H9 (cell line): ENCODE measurements around the gene MST1. TPM values are rescaled to one million over a fixed set of nuclear protein-coding genes. Genes with fewer than 3 reads are reported as not detected.

Experiments used
- DNase-seq: peaks from one replicate; pipeline ENCODE4 v3.0.0-alpha.2; 2017
- H2AFZ ChIP-seq: one replicate; pipeline ENCODE4 v1.6.1; 2013; ENCODE audit warnings: mild to moderate bottlenecking, low read length, control low read depth, moderate library complexity
- H2AK5ac ChIP-seq: 2 replicates; pipeline ENCODE4 v1.6.1; 2013; ENCODE audit warnings: low read length, control low read depth, mixed read lengths; ENCODE audit not compliant: insufficient read length
- H2BK120ac ChIP-seq: one replicate; pipeline ENCODE4 v1.6.1; 2013; ENCODE audit warnings: low read depth, mild to moderate bottlenecking, low read length, control low read depth, inconsistent platforms; ENCODE audit not compliant: poor library complexity, severe bottlenecking
- H2BK12ac ChIP-seq: 2 replicates; pipeline ENCODE4 v1.6.1; 2013; ENCODE audit warnings: low read length, control low read depth, mixed read lengths, low read depth; ENCODE audit not compliant: insufficient read length
- H2BK15ac ChIP-seq: 2 replicates; pipeline ENCODE4 v1.6.1; 2013; ENCODE audit warnings: low read depth, low read length, control low read depth
- H2BK20ac ChIP-seq: one replicate; pipeline ENCODE4 v1.6.1; 2013; ENCODE audit warnings: low read depth, mild to moderate bottlenecking, low read length, control low read depth, inconsistent platforms; ENCODE audit not compliant: poor library complexity, severe bottlenecking
- H2BK5ac ChIP-seq: 2 replicates; pipeline ENCODE4 v1.6.1; 2013; ENCODE audit warnings: low read length, control low read depth, mixed read lengths; ENCODE audit not compliant: insufficient read length
- H3K14ac ChIP-seq: 2 replicates; pipeline ENCODE4 v1.6.1; 2013; ENCODE audit warnings: low read length, control low read depth; ENCODE audit not compliant: insufficient read depth
- H3K18ac ChIP-seq: 2 replicates; pipeline ENCODE4 v1.6.1; 2013; ENCODE audit warnings: low read depth, mild to moderate bottlenecking, mixed read lengths, low read length, control low read depth; ENCODE audit not compliant: insufficient read length
- H3K23ac ChIP-seq: 2 replicates; pipeline ENCODE4 v1.6.1; 2013; ENCODE audit warnings: low read length, control low read depth, mixed read lengths, low read depth; ENCODE audit not compliant: insufficient read length
- H3K23me2 ChIP-seq: 2 replicates; pipeline ENCODE4 v1.6.1; 2013; ENCODE audit warnings: low read depth, mild to moderate bottlenecking, mixed read lengths, low read length, control low read depth; ENCODE audit not compliant: insufficient read length, poor library complexity, severe bottlenecking
- H3K27ac ChIP-seq: 2 replicates; pipeline ENCODE4 v1.5.1; 2013; ENCODE audit warnings: low read length, control low read depth, mixed read lengths, low read depth; ENCODE audit not compliant: insufficient read length
- H3K27me3 ChIP-seq: 2 replicates; pipeline ENCODE4 v1.6.1; 2013; ENCODE audit warnings: low read length, control low read depth, inconsistent platforms; ENCODE audit not compliant: insufficient read depth
- H3K4ac ChIP-seq: 2 replicates; pipeline ENCODE4 v1.6.1; 2013; ENCODE audit warnings: low read depth, mild to moderate bottlenecking, control low read depth, inconsistent platforms, low read length, moderate library complexity
- H3K4me1 ChIP-seq: 2 replicates; pipeline ENCODE4 v1.6.1; 2013; ENCODE audit warnings: low read length, control low read depth, inconsistent platforms; ENCODE audit not compliant: insufficient read depth
- H3K4me2 ChIP-seq: 2 replicates; pipeline ENCODE4 v1.6.1; 2013; ENCODE audit warnings: low read length, control low read depth, mixed read lengths; ENCODE audit not compliant: insufficient read length, insufficient read depth
- H3K56ac ChIP-seq: 2 replicates; pipeline ENCODE4 v1.6.1; 2013; ENCODE audit warnings: low read depth, mild to moderate bottlenecking, mixed read lengths, low read length, control low read depth; ENCODE audit not compliant: insufficient read length
- H3K79me1 ChIP-seq: 2 replicates; pipeline ENCODE4 v1.6.1; 2013; ENCODE audit warnings: low read depth, mild to moderate bottlenecking, moderate library complexity, low read length, control low read depth, inconsistent platforms; ENCODE audit not compliant: insufficient read depth, poor library complexity, severe bottlenecking
- H3K79me2 ChIP-seq: 2 replicates; pipeline ENCODE4 v1.6.1; 2013; ENCODE audit warnings: low read length, control low read depth, inconsistent platforms; ENCODE audit not compliant: insufficient read depth
- H3K9ac ChIP-seq: 2 replicates; pipeline ENCODE4 v1.6.1; 2013; ENCODE audit warnings: low read length, control low read depth, mixed read lengths; ENCODE audit not compliant: insufficient read length; ENCODE audit errors: extremely low read depth
- H3K9me3 ChIP-seq: one replicate; pipeline ENCODE4 v1.6.1; 2013; ENCODE audit warnings: low read depth, low read length, inconsistent platforms; ENCODE audit not compliant: control insufficient read depth
- H3T11ph ChIP-seq: one replicate; pipeline ENCODE4 v1.6.1; 2013; ENCODE audit warnings: mild to moderate bottlenecking, low read length, control low read depth, inconsistent platforms
- H4K20me1 ChIP-seq: one replicate; pipeline ENCODE4 v1.6.1; 2013; ENCODE audit not compliant: control insufficient read depth, insufficient read length, insufficient read depth
- H4K5ac ChIP-seq: 2 replicates; pipeline ENCODE4 v1.6.1; 2013; ENCODE audit warnings: low read depth, mild to moderate bottlenecking, mixed read lengths, low read length, control low read depth; ENCODE audit not compliant: insufficient read length
- H4K8ac ChIP-seq: replicated peaks from 2 replicates; pipeline ENCODE4 v1.6.1; 2013; ENCODE audit warnings: low read length, control low read depth, mixed read lengths, low read depth; ENCODE audit not compliant: insufficient read length
- H4K91ac ChIP-seq: 2 replicates; pipeline ENCODE4 v1.6.1; 2013; ENCODE audit warnings: low read depth, mild to moderate bottlenecking, moderate library complexity, mixed read lengths, low read length, control low read depth; ENCODE audit not compliant: insufficient read length
- H3K27ac Mint-ChIP-seq, 3 experiments: 2 replicates in 2 of 3; 3 replicates in 1 of 3; pipeline ENCODE4 v1.8.0; 2020 to 2021; ENCODE audit warnings: mixed read lengths in 3 of 3, mild to moderate bottlenecking in 1 of 3, moderate library complexity in 1 of 3
- H3K27me3 Mint-ChIP-seq: 2 replicates; pipeline ENCODE4 v1.8.0; 2021; ENCODE audit warnings: low read depth, mild to moderate bottlenecking, moderate library complexity, mixed read lengths
- H3K36me3 Mint-ChIP-seq, 3 experiments: 2 replicates in 2 of 3; 3 replicates in 1 of 3; pipeline ENCODE4 v1.8.0; 2020 to 2021; ENCODE audit warnings: low read depth in 3 of 3, mixed read lengths in 3 of 3; ENCODE audit not compliant: insufficient read depth in 1 of 3
- H3K4me1 Mint-ChIP-seq, 2 experiments: 2 replicates each; pipeline ENCODE4 v1.8.0; 2020; ENCODE audit warnings: mixed read lengths in 2 of 2
- H3K4me3 Mint-ChIP-seq, 2 experiments: 2 replicates in 1 of 2; 3 replicates in 1 of 2; pipeline ENCODE4 v1.8.0; 2020 to 2021; ENCODE audit warnings: mild to moderate bottlenecking in 2 of 2, mixed read lengths in 2 of 2, moderate library complexity in 1 of 2
- H3K9me3 Mint-ChIP-seq, 2 experiments: 2 replicates in 1 of 2; 3 replicates in 1 of 2; pipeline ENCODE4 v1.8.0; 2020; ENCODE audit warnings: mild to moderate bottlenecking in 2 of 2, mixed read lengths in 2 of 2, moderate library complexity in 1 of 2
- CTCF ChIP-seq: fragments of 200-600 bp; sonication (generic); conservative IDR thresholded peaks from 3 replicates; pipeline ENCODE4 v1.8.0; 2021; ENCODE audit warnings: antibody characterized with exemption, mild to moderate bottlenecking
- WGBS: extraction: QIAGEN DNeasy Blood & Tissue Kit; methylation state at CpG from one replicate; pipeline ENCODE4 v1.1.7; 2013; ENCODE audit warnings: missing lambda C conversion rate, low lambda C conversion rate, mixed read lengths; ENCODE audit not compliant: insufficient read length; ENCODE audit errors: extremely low coverage; 5-methylcytosine and 5-hydroxymethylcytosine counted together
- long read RNA-seq: library from polyadenylated mRNA; unstranded; transcript quantifications from one replicate; pipeline ENCODE4 v2.0.0, GENCODE V29; 2020
- total RNA-seq: library from RNA; stranded (reverse); gene quantifications from 2 replicates; pipeline ENCODE4 v1.2.1, GENCODE V29; 2021

The MST1 gene
- total RNA-seq: 8.9 and 9.3 TPM in 2 replicates
- long read RNA-seq, partial matches to known transcripts: 2 of 9 reads
- long read RNA-seq, other reads (novel, unspliced or antisense): 7 of 9 reads

- H3K79me2 ChIP-seq: no peaks in the 10 kb centered on the region
- H4K91ac ChIP-seq: no peak within 1 kb of the TSS
- no peak within 1 kb of the TSS for H3K23ac ChIP-seq
- H3K4me2 ChIP-seq: peak within 1 kb of the TSS; percentile 74
- H4K5ac ChIP-seq: no peak within 1 kb of the TSS
- no peak within 1 kb of the TSS for H3K4ac ChIP-seq
- H2AK5ac ChIP-seq: no peak within 1 kb of the TSS
- DNase-seq: peak; percentile 94
- H2BK120ac ChIP-seq: no peak within 1 kb of the TSS
- peak within 1 kb of the TSS; percentile 65; the same call in 1 of the 2 replicates for H3K14ac ChIP-seq
- H3K9me3 Mint-ChIP-seq: no peaks in the 10 kb centered on the region
- H3K27ac Mint-ChIP-seq: peak within 1 kb of the TSS; percentile 93 to 99 (median 95)
- peaks cover 5% of the 10 kb centered on the region; the same call in 1 of the 2 replicates for H3K27me3 Mint-ChIP-seq
- no peak within 1 kb of the TSS for H2AFZ ChIP-seq
- no peaks in the 10 kb centered on the region for H3K79me1 ChIP-seq
- no peak within 1 kb of the TSS for H2BK15ac ChIP-seq
- H3K36me3 Mint-ChIP-seq: peaks cover 2 to 13% (median 10%) of the 10 kb centered on the region in 3 experiments; a peak in 6 of 7 replicates
- H2BK20ac ChIP-seq: no peak within 1 kb of the TSS
- no peak within 1 kb of the TSS for H3T11ph ChIP-seq
- H3K9me3 ChIP-seq: no peaks in the 10 kb centered on the region
- no peak within 1 kb of the TSS for H3K18ac ChIP-seq
- H3K4me3 Mint-ChIP-seq: peak within 1 kb of the TSS; percentile 90 to 99
- peaks cover 20 to 30% of the 10 kb centered on the region in 2 experiments for H3K4me1 Mint-ChIP-seq
- no peaks in the 10 kb centered on the region for H3K27me3 ChIP-seq
- H4K8ac ChIP-seq: no peak within 1 kb of the TSS
- no peak within 1 kb of the TSS for H2BK12ac ChIP-seq
- peaks cover 3% of the 10 kb centered on the region for H3K23me2 ChIP-seq
- no CpG with 5 or more reads among the region's 66 CpGs for WGBS
- no peak within 1 kb of the TSS for H3K27ac ChIP-seq
- no peaks in the 10 kb centered on the region for H3K4me1 ChIP-seq
- peak; percentile 41; the same call in 2 of the 3 replicates for TF ChIP-seq CTCF
- H3K9ac ChIP-seq: peak within 1 kb of the TSS; percentile 42
- no peaks in the 10 kb centered on the region for H4K20me1 ChIP-seq
- H3K56ac ChIP-seq: no peak within 1 kb of the TSS
- H2BK5ac ChIP-seq: no peak within 1 kb of the TSS
Observed at GRCh38 chr3:49689046-49689907, at the start of gene MST1, which contains the start of gene RNF123. TSS of gene MST1 (minus strand) at chr3:49689474. CDS start at chr3:49688691, 783 bp downstream. TSS of gene RNF123 (plus strand) at chr3:49689557. CDS start at chr3:49691166, 1,609 bp downstream.
